Testis (tissue), 3 donors: ENCODE measurements around the gene RNF17. TPM values are rescaled to one million over a fixed set of nuclear protein-coding genes. Genes with fewer than 3 reads are reported as not detected.

Experiments
- DNase-seq: peaks from one replicate; pipeline ENCODE4 v3.0.0-alpha.2; 2019
- H3K27ac ChIP-seq, 2 donors: fragments of 200-600 bp; sonication (generic); one replicate each; pipeline ENCODE4 v1.5.1; 2019
- H3K27me3 ChIP-seq: fragments of 200-600 bp; sonication (generic); one replicate; pipeline ENCODE4 v1.5.1; 2019
- H3K36me3 ChIP-seq: fragments of 200-600 bp; sonication (generic); one replicate; pipeline ENCODE4 v1.5.1; 2017; ENCODE audit warnings: low read depth; ENCODE audit errors: missing control alignments
- H3K4me1 ChIP-seq: fragments of 200-600 bp; sonication (generic); one replicate; pipeline ENCODE4 v1.5.1; 2019
- H3K4me3 ChIP-seq, 2 donors: fragments of 200-600 bp; sonication (generic); one replicate each; pipeline ENCODE4 v1.5.1; 2017 to 2019
- H3K9me3 ChIP-seq: fragments of 200-600 bp; sonication (generic); one replicate; pipeline ENCODE4 v1.5.1; 2017
- CTCF ChIP-seq, 3 experiments: fragments of 450-650 bp in 2 of 3; fragments of 200-600 bp in 1 of 3; sonication (generic) in 1 of 3; IDR thresholded peaks; one replicate each; pipeline ENCODE4 v1.5.1; 2016 to 2019; ENCODE audit warnings: antibody characterized with exemption in 3 of 3, mild to moderate bottlenecking in 2 of 3, moderate library complexity in 1 of 3
- POLR2A ChIP-seq: fragments of 450-650 bp; IDR thresholded peaks from one replicate; pipeline ENCODE4 v1.6.1; 2017; ENCODE audit warnings: antibody characterized with exemption, mild to moderate bottlenecking, moderate library complexity
- WGBS, 2 donors: methylation state at CpG; one replicate each; pipeline ENCODE4 v1.1.5; 2018; 5-methylcytosine and 5-hydroxymethylcytosine counted together
- intact Hi-C: fragments of 100-400 bp; cut with DNase I; formaldehyde crosslinking; loops from one replicate; pipeline ENCODE4 v1.15.1; 2023; ENCODE audit warnings: low total_unique reads
- polyA plus RNA-seq: library from polyadenylated mRNA; stranded (reverse); fragments of 350-450 nt; fragmentation: Illumina TruSeq; extraction: RNeasy Lipid Tissue Mini Kit (QIAGEN cat#74804); gene quantifications from one replicate; pipeline ENCODE4 v1.2.3, GENCODE V29; 2014; ENCODE audit warnings: low read depth, low replicate concordance; ENCODE audit not compliant: insufficient read depth
- total RNA-seq, 2 donors: library from RNA; depleted of rRNA; stranded (reverse); fragments of >200 nt; gene quantifications; one replicate each; pipeline ENCODE4 v1.2.3, GENCODE V29; 2016

Gene RNF17
- total and polyA plus RNA-seq, 3 donors from 2014 or later, result 29.6 to 52.8 (median 36.9) TPM

DNA sequence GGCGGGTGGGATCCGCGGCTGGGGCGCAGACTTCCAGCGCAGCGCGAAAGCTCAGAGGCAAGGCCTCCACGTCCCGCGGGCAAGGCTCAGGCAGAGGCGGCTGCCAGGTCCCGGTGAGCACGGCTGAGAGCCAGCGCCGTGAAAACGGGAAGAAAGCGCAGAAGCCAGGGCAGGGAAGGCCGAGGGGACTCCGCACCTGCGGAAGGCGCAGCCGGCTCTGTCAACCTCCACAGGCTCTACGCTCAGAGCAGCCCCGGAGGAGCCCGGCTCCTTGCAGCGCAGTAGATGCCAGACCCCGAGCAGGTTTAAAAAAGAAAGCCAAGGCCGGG is 131.0 kb downstream of the RNF17 start:
- H3K36me3 ChIP-seq, result no peaks in the 10 kb centered on the region
- peak overlapping the region in 1 of 2 donors; percentile 6 for H3K4me3 ChIP-seq
- TF ChIP-seq CTCF (IDR thresholded peaks at IDR 0.05), result no peak
- TF ChIP-seq POLR2A, result no peak
- intact Hi-C loops, result no loop called here
- WGBS, 2 donors, result 63 to 76% methylated on average over 27 to 28 of the region's 28 CpGs
- H3K27me3 ChIP-seq, result no peaks in the 10 kb centered on the region
- DNase-seq, result no peak
- no peaks in the 10 kb centered on the region for H3K9me3 ChIP-seq
- H3K4me1 ChIP-seq, result no peaks in the 10 kb centered on the region
- no peak overlapping the region for H3K27ac ChIP-seq

DNA sequence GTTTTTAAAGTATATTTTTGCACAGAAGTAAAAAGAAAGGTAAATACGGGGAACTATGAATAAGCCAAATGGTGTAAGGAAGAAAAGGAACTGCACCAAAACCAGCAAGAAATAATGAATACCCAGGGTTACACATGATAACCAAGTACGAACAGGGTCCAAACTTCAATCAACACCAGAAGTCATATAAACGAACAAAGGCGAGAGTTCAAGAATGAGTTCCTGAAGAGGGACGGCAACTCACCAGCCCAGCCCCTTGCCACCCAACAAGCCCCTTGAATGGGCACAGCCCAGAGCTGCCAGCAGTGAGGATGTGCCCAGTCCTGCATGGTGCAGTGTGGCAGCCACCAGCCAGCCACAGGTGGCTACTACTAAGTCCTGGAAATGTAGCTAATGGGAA is 132.1 kb downstream of the RNF17 start:
- intact Hi-C loops, result no loop called here
- Histone ChIP-seq H3K27me3 (no peaks in the 10 kb centered on the region), H3K36me3 (no peaks in the 10 kb centered on the region), H3K4me1 (no peaks in the 10 kb centered on the region), H3K9me3 (no peaks in the 10 kb centered on the region), H3K27ac (no peak overlapping the region), H3K4me3 (no peak overlapping the region)
- TF ChIP-seq POLR2A, result no peak
- TF ChIP-seq CTCF (IDR thresholded peaks at IDR 0.05), result no peak
- WGBS, 2 donors, result 94 to 96% methylated on average over 5 of the region's 5 CpGs
- DNase-seq, result no peak

GRCh38 chr13:24897293-24897692 is 133.3 kb downstream of the RNF17 start:
- H3K9me3 ChIP-seq, result no peaks in the 10 kb centered on the region
- no peak for DNase-seq
- intact Hi-C loops, result no loop called here
- WGBS, 2 donors, result 93 to 95% methylated on average over 1 of the region's 1 CpG
- H3K36me3 ChIP-seq, result no peaks in the 10 kb centered on the region
- no peak overlapping the region for H3K27ac ChIP-seq
- H3K4me3 ChIP-seq, result no peak overlapping the region
- no peaks in the 10 kb centered on the region for H3K27me3 ChIP-seq
- no peaks in the 10 kb centered on the region for H3K4me1 ChIP-seq
- TF ChIP-seq POLR2A, result no peak
- TF ChIP-seq CTCF (IDR thresholded peaks at IDR 0.05), result no peak

GRCh38 chr13:24899601-24900000 is 135.6 kb downstream of the RNF17 start:
- Histone ChIP-seq H3K4me3 (no peak overlapping the region), H3K27ac (no peak overlapping the region), H3K36me3 (no peaks in the 10 kb centered on the region), H3K4me1 (no peaks in the 10 kb centered on the region), H3K9me3 (no peaks in the 10 kb centered on the region), H3K27me3 (no peaks in the 10 kb centered on the region)
- intact Hi-C loops, result no loop called here
- no peak for DNase-seq
- 92 to 94% methylated on average over 5 of the region's 5 CpGs for WGBS, 2 donors
- TF ChIP-seq POLR2A (no peak), CTCF (IDR thresholded peaks at IDR 0.05) (no peak)

DNA sequence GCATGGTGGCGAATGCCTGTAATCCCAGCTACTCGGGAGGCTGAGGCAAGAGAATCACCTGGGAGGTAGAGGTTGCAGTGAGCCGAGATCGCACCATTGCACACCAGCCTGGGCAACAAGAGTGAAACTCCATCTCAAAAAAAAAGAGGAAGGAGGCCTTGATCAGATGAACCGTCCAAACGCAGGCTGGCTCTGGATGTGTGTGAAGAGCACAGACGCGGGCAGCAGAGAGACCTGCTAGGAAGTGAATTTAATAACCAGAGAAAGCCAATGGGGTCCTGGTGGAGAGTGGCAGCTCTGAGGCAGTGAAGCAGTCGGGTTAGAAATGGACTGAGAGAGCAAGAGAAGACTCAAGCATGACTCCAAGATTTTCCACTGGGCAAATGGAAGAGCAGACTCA is 136.5 kb downstream of the RNF17 start:
- no peak overlapping the region for H3K27ac ChIP-seq
- no peaks in the 10 kb centered on the region for H3K27me3 ChIP-seq
- WGBS, 2 donors, result 90 to 93% methylated on average over 9 of the region's 9 CpGs
- no peak overlapping the region for H3K4me3 ChIP-seq
- intact Hi-C loops, result no loop called here
- TF ChIP-seq CTCF (IDR thresholded peaks at IDR 0.05) (no peak), POLR2A (no peak)
- H3K36me3 ChIP-seq, result no peaks in the 10 kb centered on the region
- no peaks in the 10 kb centered on the region for H3K4me1 ChIP-seq
- DNase-seq, result no peak
- H3K9me3 ChIP-seq, result no peaks in the 10 kb centered on the region
